Measurements from ENCODE around the gene FANCI. TPM values are rescaled to one million over a fixed set of nuclear protein-coding genes. Genes with fewer than 3 reads are reported as not detected.

Gene FANCI
- total and polyA plus RNA-seq, 2 of the 4 experiments (the other 2 are of a cell fraction), result 13.2 to 34.2 TPM

DNA sequence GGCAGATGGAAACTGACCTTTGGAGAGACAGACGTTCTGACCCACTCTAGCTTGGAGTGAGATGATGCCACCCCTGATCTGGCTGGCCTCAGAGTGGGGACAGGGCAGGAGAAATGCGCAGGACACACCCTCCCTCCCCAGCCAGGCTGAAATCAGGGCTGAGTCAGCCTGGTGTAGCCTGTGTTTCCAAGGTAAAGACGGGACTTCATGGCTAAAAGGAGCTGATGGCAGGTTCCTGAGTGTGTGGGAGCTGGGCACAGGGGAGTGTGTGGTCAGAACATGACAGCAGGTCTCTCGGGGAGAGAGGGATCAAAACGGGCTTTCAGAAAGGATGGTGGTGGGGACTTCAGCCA lies 105.4 kb downstream of the FANCI start:
- H3K27ac ChIP-seq (ENCODE audit: insufficient read depth, low read length), result no peak overlapping the region
- no peak for TF ChIP-seq RAD21 (IDR thresholded peaks at IDR 0.05; ENCODE audit: low read length)
- TF ChIP-seq POLR2A (IDR thresholded peaks at IDR 0.05; ENCODE audit: low read depth, low read length), result no peak
- no peak for TF ChIP-seq ELK1 (IDR thresholded peaks at IDR 0.05; ENCODE audit: borderline replicate concordance, low read depth, low read length)
- TF ChIP-seq CHD1 (IDR thresholded peaks at IDR 0.05; ENCODE audit: low read depth, low read length), result no peak
- no peak for TF ChIP-seq CEBPB (IDR thresholded peaks at IDR 0.05; ENCODE audit: low read depth, low read length)
- no peak for TF ChIP-seq RCOR1 (IDR thresholded peaks at IDR 0.05; ENCODE audit: insufficient replicate concordance, low read length)
- no peak for TF ChIP-seq MXI1 (IDR thresholded peaks at IDR 0.05; ENCODE audit: borderline replicate concordance, low read depth, low read length)
- no peak for TF ChIP-seq MAFK (IDR thresholded peaks at IDR 0.05; ENCODE audit: low read depth, low read length)
- no peak for TF ChIP-seq SMC3 (IDR thresholded peaks at IDR 0.05; ENCODE audit: low read depth, low read length)
- TF ChIP-seq BHLHE40 (IDR thresholded peaks at IDR 0.05; ENCODE audit: low read depth, low read length), result no peak
- TF ChIP-seq RFX5 (IDR thresholded peaks at IDR 0.05; ENCODE audit: low read depth, low read length), result no peak
- H3K18ac ChIP-seq (ENCODE audit: low read depth, low read length), result no peak overlapping the region
- no peak overlapping the region for H3K56ac ChIP-seq (ENCODE audit: extremely low read depth, insufficient read depth, low read length)
- no peak overlapping the region for H4K8ac ChIP-seq (ENCODE audit: low read depth in 2 of 2, low read length in 2 of 2)
- BruUV-seq (replicated peaks), result no TSS peak
- no peak overlapping the region for H3K4ac ChIP-seq (ENCODE audit: low read depth, low read length)
- CTCF ChIA-PET, result no interaction called here
- H3K23ac ChIP-seq (ENCODE audit: low read depth, low read length), result no peak overlapping the region
- H3K4me1 ChIP-seq (ENCODE audit: control insufficient read depth, insufficient read depth, low read length), result no peaks in the 10 kb centered on the region
- peaks cover 50% of the 10 kb centered on the region for H3K27me3 ChIP-seq (ENCODE audit: control insufficient read depth, insufficient read depth, low read length)
- H3K4me2 ChIP-seq (ENCODE audit: low read depth, low read length), result no peak overlapping the region
- no peaks in the 10 kb centered on the region for H3K9me3 ChIP-seq (ENCODE audit: control insufficient read depth, insufficient read depth, low read length)
- H3K9me1 ChIP-seq (ENCODE audit: insufficient read depth, low read length), result no peaks in the 10 kb centered on the region
- POLR2A ChIA-PET (ENCODE audit: unreplicated experiment), result no interaction called here
- intact Hi-C loops (cut with micrococcal nuclease) (no loop called here), dilution Hi-C loops (cut with HindIII; ENCODE audit: low sequenced_read_pairs, unreplicated experiment) (no loop called here), in situ Hi-C loops (cut with MboI; ENCODE audit: low sequenced_read_pairs) (no loop called here)
- no peak overlapping the region for H4K5ac ChIP-seq (ENCODE audit: low read depth, low read length)
- no peak overlapping the region for H2BK5ac ChIP-seq (ENCODE audit: low read depth, low read length, poor library complexity, severe bottlenecking)
- no peak overlapping the region for H2BK20ac ChIP-seq (ENCODE audit: low read depth, low read length)
- 71% methylated on average over 2 of the region's 5 CpGs; no CpG with 5 or more reads in 1 of the 2 experiments for WGBS, 2 experiments (ENCODE audit: extremely low coverage in 2 of 2, insufficient read length in 1 of 2)
- H3K4me3 ChIP-seq (ENCODE audit: insufficient read depth, low read depth, low read length), result no peak overlapping the region
- H2AK5ac ChIP-seq (ENCODE audit: low read depth, low read length), result no peak overlapping the region
- H2AK9ac ChIP-seq (replicated peaks; ENCODE audit: low read depth, low read length, poor library complexity), result no peak overlapping the region
- H2BK120ac ChIP-seq (ENCODE audit: low read depth, low read length), result no peak overlapping the region
- H3K9ac ChIP-seq (ENCODE audit: low read depth, low read length), result no peak overlapping the region
- ATAC-seq (ENCODE audit: low read depth) (no peak), DNase-seq (no peak)
- no peaks in the 10 kb centered on the region for H4K20me1 ChIP-seq (ENCODE audit: insufficient read depth, low read length)
- no peak overlapping the region for H2BK15ac ChIP-seq (ENCODE audit: low read depth, low read length)
- no peaks in the 10 kb centered on the region for H3K79me1 ChIP-seq (ENCODE audit: low read depth in 1 of 2, low read length in 2 of 2)
- no peak overlapping the region for H2AFZ ChIP-seq (replicated peaks; ENCODE audit: low read length, poor library complexity)
- H3K36me3 ChIP-seq (ENCODE audit: control insufficient read depth, insufficient read depth, low read length), result no peaks in the 10 kb centered on the region
- H4K91ac ChIP-seq (ENCODE audit: insufficient read depth, low read depth, low read length), result no peak overlapping the region
- H3K14ac ChIP-seq (replicated peaks; ENCODE audit: low read depth, low read length), result no peak overlapping the region
